Measurements from ENCODE around the gene NPAS3.

DNA sequence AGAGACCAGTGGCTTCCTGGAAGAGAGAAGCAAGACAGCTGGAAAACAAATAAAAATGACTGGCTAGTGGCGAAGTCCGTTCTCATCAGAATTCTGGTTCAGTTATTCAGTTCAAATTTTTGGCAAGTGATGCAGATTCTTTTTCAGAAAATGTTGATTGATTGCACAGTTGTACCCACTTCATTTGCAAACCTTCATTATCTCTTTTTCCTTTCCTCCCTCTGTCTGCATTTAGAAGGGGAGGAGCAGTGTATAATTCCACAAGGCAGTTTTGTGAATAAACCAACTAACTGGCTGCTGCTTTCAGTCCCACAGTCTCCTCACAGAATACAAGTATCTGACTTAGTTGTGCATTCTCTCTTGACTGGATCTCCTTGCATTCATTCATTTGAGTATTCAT lies 417.5 kb downstream of the NPAS3 start:
- no peak for TF ChIP-seq POLR2A (IDR thresholded peaks at IDR 0.05; ENCODE audit: low read length)
- TF ChIP-seq GATA1 (IDR thresholded peaks at IDR 0.05; ENCODE audit: low read depth, low read length) = no peak

All from erythroblast (primary cell).